ENCODE results near the gene TWF2.
A peak's percentile ranks its signal among the peaks of the same experiment; 100 is the strongest.

TWF2 gene

GRCh38 chr3:52202384-52203077 lies 36.4 kb downstream of the TWF2 start:
- DNase-seq = no peak

- DNase-seq = no peak
Observed at GRCh38 chr3:52200981-52201679, 37.8 kb downstream of the TWF2 start.

GRCh38 chr3:52198643-52199608 lies 40.0 kb downstream of the TWF2 start:
- DNase-seq = no peak

GRCh38 chr3:52197842-52198625 lies 40.9 kb downstream of the TWF2 start, which contains the start of gene ALAS1:
ALAS1 (plus strand) TSS chr3:52198160; CDS start chr3:52199242, 1,082 bp downstream.
- peak; percentile 90 to 93 (median 91) for DNase-seq

- no peak for DNase-seq
Observed at GRCh38 chr3:52197499-52197841, 41.5 kb downstream of the TWF2 start.

GRCh38 chr3:52196977-52197376 lies 42.0 kb downstream of the TWF2 start:
- DNase-seq = no peak

GRCh38 chr3:52195823-52196331 lies 43.1 kb downstream of the TWF2 start:
- no peak for DNase-seq

- DNase-seq = no peak
Observed at GRCh38 chr3:52195291-52195597, 43.7 kb downstream of the TWF2 start.

GRCh38 chr3:52194485-52195290 lies 44.3 kb downstream of the TWF2 start:
- DNase-seq = no peak

GRCh38 chr3:52193065-52193464 lies 45.9 kb downstream of the TWF2 start:
- no peak for DNase-seq

GRCh38 chr3:52191663-52192062 lies 47.3 kb downstream of the TWF2 start:
- DNase-seq = no peak

- no peak for DNase-seq
Observed at GRCh38 chr3:52190294-52191074, 48.5 kb downstream of the TWF2 start.

GRCh38 chr3:52188556-52188955 lies 50.4 kb downstream of the TWF2 start:
- DNase-seq = peak in 1 of 5 experiments; percentile 17

GRCh38 chr3:52186729-52187128 lies 52.2 kb downstream of the TWF2 start:
- DNase-seq = no peak

- no peak for DNase-seq
Observed at GRCh38 chr3:52185837-52186236, 53.1 kb downstream of the TWF2 start.

GRCh38 chr3:52185311-52185710 lies 53.6 kb downstream of the TWF2 start:
- DNase-seq = no peak

- DNase-seq = no peak
Observed at GRCh38 chr3:52184690-52185089, 54.3 kb downstream of the TWF2 start.

- DNase-seq = no peak
Observed at GRCh38 chr3:52183786-52184445, 55.0 kb downstream of the TWF2 start.

GRCh38 chr3:52182691-52183090 lies 56.3 kb downstream of the TWF2 start:
- no peak for DNase-seq

GRCh38 chr3:52182196-52182595 lies 56.8 kb downstream of the TWF2 start:
- DNase-seq = peak in 2 of 5 experiments; percentile 40 to 45
